WTC11 (cell line): ENCODE results near the gene ALDH3A2. TPM values are rescaled to one million over a fixed set of nuclear protein-coding genes. Genes with fewer than 3 reads are reported as not detected.

Source experiments
- ATAC-seq: fragments of 200-7000 bp; cut with Tn5 transposase; 2 replicates; pipeline ENCODE4 v1.10.0; 2021; ENCODE audit warnings: mild to moderate bottlenecking, moderate library complexity
- CTCF ChIA-PET: fragments of 300-600 bp; sonication (Branson Sonifier 250); formaldehyde crosslinking; loops from one replicate; lab custom pipeline; 2021; ENCODE audit warnings: antibody characterized with exemption; lab: Charles Lee
- POLR2A ChIA-PET: fragments of 350-600 bp; sonication (Branson Sonifier 250); formaldehyde crosslinking; loops from one replicate; lab custom pipeline; 2021; ENCODE audit warnings: antibody characterized with exemption; lab: Charles Lee
- DNase-seq: peaks from one replicate; pipeline ENCODE4 v3.0.0; 2021; ENCODE audit warnings: low spot score
- H3K27ac Mint-ChIP-seq: 2 replicates; pipeline ENCODE4 v1.8.0; 2021; ENCODE audit warnings: mixed read lengths
- H3K27me3 Mint-ChIP-seq: 2 replicates; pipeline ENCODE4 v1.8.0; 2021; ENCODE audit warnings: low read depth, mild to moderate bottlenecking, moderate library complexity, mixed read lengths
- H3K36me3 Mint-ChIP-seq: 2 replicates; pipeline ENCODE4 v1.8.0; 2021; ENCODE audit warnings: mixed read lengths
- H3K4me1 Mint-ChIP-seq: 2 replicates; pipeline ENCODE4 v1.8.0; 2022; ENCODE audit warnings: mixed read lengths
- H3K4me3 Mint-ChIP-seq: 2 replicates; pipeline ENCODE4 v1.8.0; 2021; ENCODE audit warnings: mild to moderate bottlenecking, moderate library complexity, mixed read lengths
- H3K9me3 Mint-ChIP-seq: 2 replicates; pipeline ENCODE4 v1.8.0; 2021; ENCODE audit warnings: mixed read lengths
- AR ChIP-seq: fragments of 250-450 bp; sonication (Bioruptor Pico); IDR thresholded peaks from 2 replicates; pipeline ENCODE4 v1.9.0; 2021; ENCODE audit warnings: mild to moderate bottlenecking
- CDX4 ChIP-seq: fragments of 250-450 bp; sonication (Bioruptor Pico); IDR thresholded peaks from 2 replicates; pipeline ENCODE4 v1.9.0; 2021; ENCODE audit warnings: moderate library complexity, mild to moderate bottlenecking, inconsistent platforms, borderline replicate concordance
- E2F5 ChIP-seq: sonication (generic); formaldehyde crosslinking; IDR thresholded peaks from 2 replicates; pipeline ENCODE4 v1.8.1; 2022; ENCODE audit warnings: mild to moderate bottlenecking, moderate library complexity, missing genetic modification reagents
- FOXK1 ChIP-seq: sonication (generic); formaldehyde crosslinking; IDR thresholded peaks from 2 replicates; pipeline ENCODE4 v1.8.0; 2022; ENCODE audit warnings: mild to moderate bottlenecking, moderate library complexity, missing genetic modification reagents
- IRF2 ChIP-seq: sonication (generic); formaldehyde crosslinking; IDR thresholded peaks from 2 replicates; pipeline ENCODE4 v1.8.0; 2022; ENCODE audit warnings: low read depth, missing genetic modification reagents, borderline replicate concordance
- JAZF1 ChIP-seq: fragments of 250-450 bp; sonication (Bioruptor Pico); IDR thresholded peaks from 2 replicates; pipeline ENCODE4 v1.9.0; 2021; ENCODE audit warnings: moderate library complexity, mild to moderate bottlenecking, inconsistent platforms
- MAX ChIP-seq: sonication (generic); formaldehyde crosslinking; IDR thresholded peaks from 2 replicates; pipeline ENCODE4 v1.8.0; 2022; ENCODE audit warnings: mild to moderate bottlenecking, missing genetic modification reagents
- MXD4 ChIP-seq: fragments of 250-450 bp; sonication (Bioruptor Pico); IDR thresholded peaks from 2 replicates; pipeline ENCODE4 v1.8.0; 2021; ENCODE audit warnings: mild to moderate bottlenecking, moderate library complexity, borderline replicate concordance
- NFYB ChIP-seq: sonication (generic); formaldehyde crosslinking; conservative IDR thresholded peaks from 2 replicates; pipeline ENCODE4 v1.8.0; 2022; ENCODE audit warnings: low read depth, missing genetic modification reagents
- PRRX2 ChIP-seq: fragments of 250-450 bp; sonication (Bioruptor Pico); IDR thresholded peaks from 2 replicates; pipeline ENCODE4 v1.8.0; 2021; ENCODE audit warnings: mild to moderate bottlenecking
- SMAD4 ChIP-seq: sonication (generic); formaldehyde crosslinking; IDR thresholded peaks from 2 replicates; pipeline ENCODE4 v1.8.0; 2022; ENCODE audit warnings: mild to moderate bottlenecking, missing genetic modification reagents
- STAT6 ChIP-seq: sonication (generic); formaldehyde crosslinking; conservative IDR thresholded peaks from 2 replicates; pipeline ENCODE4 v1.8.1; 2023; ENCODE audit warnings: mild to moderate bottlenecking, low read depth, missing genetic modification reagents, moderate library complexity
- ZBTB21 ChIP-seq: sonication (generic); formaldehyde crosslinking; IDR thresholded peaks from 2 replicates; pipeline ENCODE4 v1.8.1; 2023; ENCODE audit warnings: mild to moderate bottlenecking, missing genetic modification reagents, borderline replicate concordance
- ZNF138 ChIP-seq: sonication (generic); formaldehyde crosslinking; conservative IDR thresholded peaks from 2 replicates; pipeline ENCODE4 v1.8.1; 2022; ENCODE audit warnings: mild to moderate bottlenecking, moderate library complexity, missing genetic modification reagents
- ZNF317 ChIP-seq: sonication (generic); formaldehyde crosslinking; IDR thresholded peaks from 2 replicates; pipeline ENCODE4 v1.8.1; 2023; ENCODE audit warnings: low read depth, mild to moderate bottlenecking, moderate library complexity, missing genetic modification reagents, borderline replicate concordance
- ZNF416 ChIP-seq: fragments of 250-450 bp; sonication (Bioruptor Pico); IDR thresholded peaks from 2 replicates; pipeline ENCODE4 v1.9.0; 2021; ENCODE audit warnings: mild to moderate bottlenecking, inconsistent platforms
- total RNA-seq: library from RNA; stranded (reverse); gene quantifications from 3 replicates; pipeline ENCODE4 v1.2.3, GENCODE V29; 2021
- TF ChIP-seq, protein P1 (sequence below): sonication (generic); formaldehyde crosslinking; IDR thresholded peaks from 2 replicates; pipeline ENCODE4 v1.8.1; 2023; ENCODE audit warnings: mild to moderate bottlenecking, missing genetic modification reagents, moderate library complexity
- TF ChIP-seq, protein P2 (sequence below): sonication (generic); formaldehyde crosslinking; IDR thresholded peaks from 2 replicates; pipeline ENCODE4 v1.8.0; 2023; ENCODE audit warnings: missing genetic modification reagents
- TF ChIP-seq, protein P3 (sequence below): sonication (generic); formaldehyde crosslinking; IDR thresholded peaks from 2 replicates; pipeline ENCODE4 v1.8.1; 2023; ENCODE audit warnings: mild to moderate bottlenecking, missing genetic modification reagents
- TF ChIP-seq, protein P4 (sequence below): fragments of 250-450 bp; sonication (Bioruptor Pico); IDR thresholded peaks from 2 replicates; pipeline ENCODE4 v1.9.0; 2021; ENCODE audit warnings: mild to moderate bottlenecking

Gene ALDH3A2
- total RNA-seq, 1 experiment from 2014 or later = 68.5 TPM

DNA sequence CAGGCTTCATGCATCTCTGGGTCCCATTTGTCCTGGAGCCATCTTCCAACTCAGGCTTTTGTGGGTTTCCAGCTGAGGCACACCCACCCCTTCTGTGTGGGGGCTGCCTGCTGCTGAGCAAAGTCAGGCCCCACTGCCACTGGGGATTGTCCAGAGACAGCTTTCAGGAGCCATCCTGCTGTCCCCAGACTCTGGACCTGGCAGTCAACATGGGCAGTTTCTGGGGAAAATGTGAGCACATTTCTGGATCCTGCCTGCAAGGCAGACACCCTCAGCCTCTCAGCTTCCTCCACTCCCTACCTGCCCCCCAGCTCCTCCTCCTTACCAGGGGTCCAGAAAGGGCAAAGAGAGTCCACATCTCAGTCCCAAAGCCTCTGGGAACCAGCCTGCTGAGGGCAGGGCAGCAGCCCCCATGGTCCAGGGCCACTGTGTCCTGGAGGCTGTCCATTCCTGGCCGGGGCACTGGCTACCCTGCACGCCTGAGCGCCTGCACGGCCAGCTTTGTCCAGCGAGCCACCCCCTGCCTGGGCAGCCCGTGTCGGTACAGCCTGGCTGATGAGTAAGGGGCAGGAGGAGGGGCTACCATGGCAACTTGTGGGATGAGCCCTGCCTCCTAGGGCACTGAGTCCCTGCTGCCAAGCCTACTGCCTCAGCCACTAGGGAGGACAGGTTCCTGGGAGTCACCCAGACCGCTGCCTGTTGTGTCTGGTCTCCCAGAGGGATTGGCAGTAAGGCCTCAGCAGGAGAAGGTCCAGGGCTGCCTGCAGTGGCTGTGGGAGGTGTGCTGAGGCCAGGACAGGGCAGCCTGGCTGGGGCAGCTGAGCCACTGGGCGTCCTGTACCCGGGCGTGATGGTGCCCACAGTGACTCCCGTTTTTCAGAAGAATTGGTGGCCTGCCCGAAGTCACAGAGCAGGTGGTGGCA is 67.8 kb downstream of the ALDH3A2 start, which contains the start of gene SLC47A2:
Gene SLC47A2 (minus strand): TSS at position 477 of the 923 bp plus-strand sequence. CDS start 29 bp downstream, at position 448.
- no peak within 1 kb of the TSS for H3K27ac Mint-ChIP-seq
- ATAC-seq = no peak
- TF ChIP-seq JAZF1 (CRISPR knock-in tag) (no peak), ZNF138 (no peak)
- H3K27me3 Mint-ChIP-seq = no peaks in the 10 kb centered on the region; the same call in 1 of the 2 replicates
- ChIA-PET CTCF (interaction anchor here (0.6 to 1.9 kb wide), 7 partner anchors 12 to 353 kb away, joined by 3 to 7 read pairs (median 4); partner anchors contain the start of gene B9D1), POLR2A (no interaction called here)
- no peak within 1 kb of the TSS for H3K4me3 Mint-ChIP-seq
- H3K36me3 Mint-ChIP-seq = no peaks in the 10 kb centered on the region
- H3K9me3 Mint-ChIP-seq = no peaks in the 10 kb centered on the region
- H3K4me1 Mint-ChIP-seq = peaks cover 11% of the 10 kb centered on the region; the same call in 1 of the 2 replicates
- DNase-seq = no peak

GRCh38 chr17:19717031-19717360 is 68.4 kb downstream of the ALDH3A2 start:
- ATAC-seq = no peak
- ChIA-PET CTCF (interaction anchor here (1.1 to 2.3 kb wide), 5 partner anchors 13 to 354 kb away, joined by 4 to 21 read pairs (median 4); partner anchors contain the start of gene B9D1), POLR2A (no interaction called here)
- no peak for TF ChIP-seq NFYB (CRISPR knock-in tag)
- no peak for TF ChIP-seq ZNF416 (CRISPR knock-in tag)
- no peak for TF ChIP-seq IRF2 (CRISPR knock-in tag)
- no peak for TF ChIP-seq AR (CRISPR knock-in tag)
- no peak for TF ChIP-seq ZNF317 (CRISPR knock-in tag)
- TF ChIP-seq, protein P1, sequence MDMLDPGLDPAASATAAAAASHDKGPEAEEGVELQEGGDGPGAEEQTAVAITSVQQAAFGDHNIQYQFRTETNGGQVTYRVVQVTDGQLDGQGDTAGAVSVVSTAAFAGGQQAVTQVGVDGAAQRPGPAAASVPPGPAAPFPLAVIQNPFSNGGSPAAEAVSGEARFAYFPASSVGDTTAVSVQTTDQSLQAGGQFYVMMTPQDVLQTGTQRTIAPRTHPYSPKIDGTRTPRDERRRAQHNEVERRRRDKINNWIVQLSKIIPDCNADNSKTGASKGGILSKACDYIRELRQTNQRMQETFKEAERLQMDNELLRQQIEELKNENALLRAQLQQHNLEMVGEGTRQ (CRISPR knock-in tag) = no peak
- no peak for TF ChIP-seq STAT6 (CRISPR knock-in tag)
- TF ChIP-seq CDX4 (CRISPR knock-in tag) = no peak
- TF ChIP-seq, protein P2, sequence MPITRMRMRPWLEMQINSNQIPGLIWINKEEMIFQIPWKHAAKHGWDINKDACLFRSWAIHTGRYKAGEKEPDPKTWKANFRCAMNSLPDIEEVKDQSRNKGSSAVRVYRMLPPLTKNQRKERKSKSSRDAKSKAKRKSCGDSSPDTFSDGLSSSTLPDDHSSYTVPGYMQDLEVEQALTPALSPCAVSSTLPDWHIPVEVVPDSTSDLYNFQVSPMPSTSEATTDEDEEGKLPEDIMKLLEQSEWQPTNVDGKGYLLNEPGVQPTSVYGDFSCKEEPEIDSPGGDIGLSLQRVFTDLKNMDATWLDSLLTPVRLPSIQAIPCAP (CRISPR knock-in tag) = no peak
- TF ChIP-seq, protein P3, sequence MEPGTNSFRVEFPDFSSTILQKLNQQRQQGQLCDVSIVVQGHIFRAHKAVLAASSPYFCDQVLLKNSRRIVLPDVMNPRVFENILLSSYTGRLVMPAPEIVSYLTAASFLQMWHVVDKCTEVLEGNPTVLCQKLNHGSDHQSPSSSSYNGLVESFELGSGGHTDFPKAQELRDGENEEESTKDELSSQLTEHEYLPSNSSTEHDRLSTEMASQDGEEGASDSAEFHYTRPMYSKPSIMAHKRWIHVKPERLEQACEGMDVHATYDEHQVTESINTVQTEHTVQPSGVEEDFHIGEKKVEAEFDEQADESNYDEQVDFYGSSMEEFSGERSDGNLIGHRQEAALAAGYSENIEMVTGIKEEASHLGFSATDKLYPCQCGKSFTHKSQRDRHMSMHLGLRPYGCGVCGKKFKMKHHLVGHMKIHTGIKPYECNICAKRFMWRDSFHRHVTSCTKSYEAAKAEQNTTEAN (CRISPR knock-in tag) = no peak
- TF ChIP-seq ZBTB21 (CRISPR knock-in tag) = no peak
- TF ChIP-seq, protein P4, sequence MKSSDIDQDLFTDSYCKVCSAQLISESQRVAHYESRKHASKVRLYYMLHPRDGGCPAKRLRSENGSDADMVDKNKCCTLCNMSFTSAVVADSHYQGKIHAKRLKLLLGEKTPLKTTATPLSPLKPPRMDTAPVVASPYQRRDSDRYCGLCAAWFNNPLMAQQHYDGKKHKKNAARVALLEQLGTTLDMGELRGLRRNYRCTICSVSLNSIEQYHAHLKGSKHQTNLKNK (CRISPR knock-in tag) = no peak
- no peak for TF ChIP-seq MXD4 (CRISPR knock-in tag)
- TF ChIP-seq MAX = no peak
- no peak for TF ChIP-seq E2F5 (CRISPR knock-in tag)
- no peak for TF ChIP-seq SMAD4 (CRISPR knock-in tag)
- TF ChIP-seq FOXK1 (CRISPR knock-in tag) = no peak
- no peak for TF ChIP-seq PRRX2
- no peaks in the 10 kb centered on the region; the same call in 1 of the 2 replicates for H3K27me3 Mint-ChIP-seq
- no peaks in the 10 kb centered on the region for H3K9me3 Mint-ChIP-seq
- H3K36me3 Mint-ChIP-seq = no peaks in the 10 kb centered on the region
- H3K4me3 Mint-ChIP-seq = no peak overlapping the region
- no peak for DNase-seq
- H3K27ac Mint-ChIP-seq = no peak overlapping the region
- H3K4me1 Mint-ChIP-seq = peaks cover 11% of the 10 kb centered on the region; the same call in 1 of the 2 replicates
